ENCODE measurements around the gene MPRIP. TPM values are rescaled to one million over a fixed set of nuclear protein-coding genes. Genes with fewer than 3 reads are reported as not detected.

MPRIP gene
- total and polyA plus RNA-seq, 2 experiments from 2014 or later: 91.7 to 202 TPM

DNA sequence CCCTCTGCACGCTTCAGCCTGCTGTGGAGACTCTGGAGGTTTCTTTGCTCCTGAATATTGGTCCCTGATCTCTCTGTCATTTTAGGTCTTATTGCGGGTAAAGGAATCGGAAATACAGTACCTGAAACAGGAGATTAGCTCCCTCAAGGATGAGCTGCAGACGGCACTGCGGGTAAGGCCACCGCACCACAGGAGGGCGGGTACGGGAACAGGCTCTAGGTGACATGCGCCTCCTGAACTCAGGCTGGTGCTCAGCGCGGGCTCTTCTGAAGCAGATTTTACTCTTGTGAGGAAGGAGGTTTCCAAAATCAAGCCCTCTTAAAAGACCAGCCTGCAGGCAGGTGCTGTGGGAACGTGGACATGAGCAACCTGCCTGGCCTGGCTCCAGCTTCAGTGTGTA is 134.1 kb downstream of the MPRIP start:
- Histone ChIP-seq H3K27me3 (no peaks in the 10 kb centered on the region), H4K20me1 (ENCODE audit: insufficient read depth, poor library complexity, severe bottlenecking) (no peaks in the 10 kb centered on the region), H3K4me1 (ENCODE audit: insufficient read depth) (no peaks in the 10 kb centered on the region), H3K9me2 (replicated peaks; ENCODE audit: insufficient read depth) (no peaks in the 10 kb centered on the region), H3K36me3 (replicated peaks; ENCODE audit: insufficient read depth, low read depth) (no peaks in the 10 kb centered on the region), H2AFZ (no peak overlapping the region), H3K4me2 (no peak overlapping the region), H3K9me3 (ENCODE audit: low read depth) (no peaks in the 10 kb centered on the region), H3K4me3 (no peak overlapping the region), H3K79me2 (no peaks in the 10 kb centered on the region), H3K27ac (no peak overlapping the region)
- no peak for TF ChIP-seq EZH2 (IDR thresholded peaks at IDR 0.05; ENCODE audit: borderline replicate concordance)
- no peak for TF ChIP-seq EZH2phosphoT487 (IDR thresholded peaks at IDR 0.05; ENCODE audit: low read depth, severe bottlenecking, unreplicated experiment)
- TF ChIP-seq, protein P1, sequence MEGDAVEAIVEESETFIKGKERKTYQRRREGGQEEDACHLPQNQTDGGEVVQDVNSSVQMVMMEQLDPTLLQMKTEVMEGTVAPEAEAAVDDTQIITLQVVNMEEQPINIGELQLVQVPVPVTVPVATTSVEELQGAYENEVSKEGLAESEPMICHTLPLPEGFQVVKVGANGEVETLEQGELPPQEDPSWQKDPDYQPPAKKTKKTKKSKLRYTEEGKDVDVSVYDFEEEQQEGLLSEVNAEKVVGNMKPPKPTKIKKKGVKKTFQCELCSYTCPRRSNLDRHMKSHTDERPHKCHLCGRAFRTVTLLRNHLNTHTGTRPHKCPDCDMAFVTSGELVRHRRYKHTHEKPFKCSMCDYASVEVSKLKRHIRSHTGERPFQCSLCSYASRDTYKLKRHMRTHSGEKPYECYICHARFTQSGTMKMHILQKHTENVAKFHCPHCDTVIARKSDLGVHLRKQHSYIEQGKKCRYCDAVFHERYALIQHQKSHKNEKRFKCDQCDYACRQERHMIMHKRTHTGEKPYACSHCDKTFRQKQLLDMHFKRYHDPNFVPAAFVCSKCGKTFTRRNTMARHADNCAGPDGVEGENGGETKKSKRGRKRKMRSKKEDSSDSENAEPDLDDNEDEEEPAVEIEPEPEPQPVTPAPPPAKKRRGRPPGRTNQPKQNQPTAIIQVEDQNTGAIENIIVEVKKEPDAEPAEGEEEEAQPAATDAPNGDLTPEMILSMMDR (IDR thresholded peaks at IDR 0.05; ENCODE audit: poor library complexity): no peak
- WGBS (ENCODE audit: low lambda C conversion rate, missing lambda C conversion rate): 98% methylated on average over 12 of the region's 12 CpGs
- DNase-seq (ENCODE audit: low spot score): no peak

DNA sequence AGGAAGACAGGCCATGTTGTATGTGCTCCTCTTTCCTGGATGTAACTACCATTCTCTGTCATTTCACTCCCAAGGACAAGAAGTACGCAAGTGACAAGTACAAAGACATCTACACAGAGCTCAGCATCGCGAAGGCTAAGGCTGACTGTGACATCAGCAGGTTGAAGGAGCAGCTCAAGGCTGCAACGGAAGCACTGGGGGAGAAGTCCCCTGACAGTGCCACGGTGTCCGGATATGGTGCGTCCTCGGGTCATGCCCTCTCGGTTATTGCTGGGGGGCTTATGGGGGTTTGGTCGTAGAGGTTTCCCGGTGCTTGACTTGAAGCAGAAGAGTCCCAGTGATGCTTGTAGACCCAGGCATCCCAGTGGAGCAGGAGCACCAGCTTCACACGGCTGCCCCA is 134.9 kb downstream of the MPRIP start:
- Histone ChIP-seq H3K4me2 (no peak overlapping the region), H3K4me3 (no peak overlapping the region), H3K9me3 (ENCODE audit: low read depth) (no peaks in the 10 kb centered on the region), H3K9me2 (replicated peaks; ENCODE audit: insufficient read depth) (no peaks in the 10 kb centered on the region), H2AFZ (no peak overlapping the region), H4K20me1 (ENCODE audit: insufficient read depth, poor library complexity, severe bottlenecking) (no peaks in the 10 kb centered on the region), H3K36me3 (replicated peaks; ENCODE audit: insufficient read depth, low read depth) (no peaks in the 10 kb centered on the region), H3K79me2 (no peaks in the 10 kb centered on the region), H3K4me1 (ENCODE audit: insufficient read depth) (no peaks in the 10 kb centered on the region), H3K27ac (no peak overlapping the region), H3K27me3 (no peaks in the 10 kb centered on the region)
- no peak for TF ChIP-seq EZH2 (IDR thresholded peaks at IDR 0.05; ENCODE audit: borderline replicate concordance)
- TF ChIP-seq, protein P1 (IDR thresholded peaks at IDR 0.05; ENCODE audit: poor library complexity): no peak
- no peak for TF ChIP-seq EZH2phosphoT487 (IDR thresholded peaks at IDR 0.05; ENCODE audit: low read depth, severe bottlenecking, unreplicated experiment)
- no peak for DNase-seq (ENCODE audit: low spot score)
- WGBS (ENCODE audit: low lambda C conversion rate, missing lambda C conversion rate): 94% methylated on average over 12 of the region's 12 CpGs

DNA sequence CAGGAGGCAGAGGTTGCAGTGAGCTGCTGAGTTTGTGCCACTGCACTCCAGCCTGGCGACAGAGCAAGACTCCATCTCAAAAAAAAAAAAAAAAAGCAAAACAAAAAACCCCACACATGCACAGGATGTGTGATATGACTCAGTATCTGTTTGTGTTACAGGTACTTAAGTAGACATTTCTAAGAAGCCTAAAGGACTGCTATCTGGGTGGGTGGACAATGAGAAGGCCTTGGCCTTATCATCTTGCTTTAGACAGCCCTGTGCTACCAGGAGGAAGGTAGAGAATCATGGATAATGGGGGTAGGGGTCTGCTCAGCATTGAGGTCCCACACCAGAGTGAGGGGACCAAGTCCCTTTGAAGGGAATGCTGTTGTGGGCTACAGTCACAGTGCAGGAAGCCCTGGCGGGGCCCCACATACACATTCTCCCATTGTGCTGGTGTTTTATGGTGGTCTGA is 137.1 kb downstream of the MPRIP start:
- TF ChIP-seq EZH2phosphoT487 (IDR thresholded peaks at IDR 0.05; ENCODE audit: low read depth, severe bottlenecking, unreplicated experiment): no peak
- no peak for TF ChIP-seq EZH2 (IDR thresholded peaks at IDR 0.05; ENCODE audit: borderline replicate concordance)
- TF ChIP-seq, protein P1 (IDR thresholded peaks at IDR 0.05; ENCODE audit: poor library complexity): no peak
- Histone ChIP-seq H3K9me3 (ENCODE audit: low read depth) (no peaks in the 10 kb centered on the region), H3K79me2 (no peaks in the 10 kb centered on the region), H3K27me3 (no peaks in the 10 kb centered on the region), H4K20me1 (ENCODE audit: insufficient read depth, poor library complexity, severe bottlenecking) (no peaks in the 10 kb centered on the region), H3K4me2 (no peak overlapping the region), H2AFZ (no peak overlapping the region), H3K36me3 (replicated peaks; ENCODE audit: insufficient read depth, low read depth) (no peaks in the 10 kb centered on the region), H3K4me3 (no peak overlapping the region), H3K4me1 (ENCODE audit: insufficient read depth) (no peaks in the 10 kb centered on the region), H3K9me2 (replicated peaks; ENCODE audit: insufficient read depth) (no peaks in the 10 kb centered on the region), H3K27ac (no peak overlapping the region)
- no peak for DNase-seq (ENCODE audit: low spot score)
- WGBS (ENCODE audit: low lambda C conversion rate, missing lambda C conversion rate): 88% methylated on average over 2 of the region's 2 CpGs

DNA sequence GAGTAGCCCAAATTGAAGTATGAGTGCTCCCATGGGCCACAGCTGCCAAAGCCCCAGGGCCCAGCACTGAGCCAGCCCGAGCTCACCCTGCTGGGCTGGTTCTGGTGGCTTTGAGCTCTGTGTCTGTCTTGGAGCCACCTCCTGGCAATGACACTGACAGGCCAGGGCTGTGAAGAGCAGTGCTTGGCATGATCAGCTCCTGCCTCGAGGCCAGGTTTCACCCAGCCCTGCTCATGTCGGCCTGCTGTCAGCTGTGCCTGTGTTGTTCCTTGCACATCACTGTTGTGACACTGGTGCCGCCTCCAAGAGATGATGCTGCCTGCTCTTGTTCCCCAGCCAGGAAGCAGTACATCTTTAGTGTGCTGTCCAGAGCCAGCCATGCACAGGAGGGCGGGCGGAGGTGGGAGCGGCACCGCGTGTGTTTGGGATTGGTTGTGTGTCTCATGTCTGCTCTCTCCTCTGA is 137.9 kb downstream of the MPRIP start:
- H3K4me2 ChIP-seq: no peak overlapping the region
- no peaks in the 10 kb centered on the region for H3K79me2 ChIP-seq
- TF ChIP-seq, protein P1 (IDR thresholded peaks at IDR 0.05; ENCODE audit: poor library complexity): no peak
- TF ChIP-seq EZH2 (IDR thresholded peaks at IDR 0.05; ENCODE audit: borderline replicate concordance) (no peak), EZH2phosphoT487 (IDR thresholded peaks at IDR 0.05; ENCODE audit: low read depth, severe bottlenecking, unreplicated experiment) (no peak)
- H3K4me3 ChIP-seq: no peak overlapping the region
- no peak overlapping the region for H3K27ac ChIP-seq
- H3K36me3 ChIP-seq (replicated peaks; ENCODE audit: insufficient read depth, low read depth): no peaks in the 10 kb centered on the region
- 93% methylated on average over 9 of the region's 9 CpGs for WGBS (ENCODE audit: low lambda C conversion rate, missing lambda C conversion rate)
- no peaks in the 10 kb centered on the region for H3K9me3 ChIP-seq (ENCODE audit: low read depth)
- no peak for DNase-seq (ENCODE audit: low spot score)
- no peaks in the 10 kb centered on the region for H4K20me1 ChIP-seq (ENCODE audit: insufficient read depth, poor library complexity, severe bottlenecking)
- H2AFZ ChIP-seq: no peak overlapping the region
- no peaks in the 10 kb centered on the region for H3K4me1 ChIP-seq (ENCODE audit: insufficient read depth)
- H3K27me3 ChIP-seq: no peaks in the 10 kb centered on the region
- no peaks in the 10 kb centered on the region for H3K9me2 ChIP-seq (replicated peaks; ENCODE audit: insufficient read depth)
